ENCODE data around the gene EXOC6B.
"Not testable (repeated sequence)": the region's sequence is repeated elsewhere in the genome, so short reads cannot be mapped to it uniquely, and the experiment has no call there.

EXOC6B gene

GRCh38 chr2:72544554-72544953, 281.3 kb downstream of the EXOC6B start:
- no peak for DNase-seq (ENCODE audit: low spot score)

DNA sequence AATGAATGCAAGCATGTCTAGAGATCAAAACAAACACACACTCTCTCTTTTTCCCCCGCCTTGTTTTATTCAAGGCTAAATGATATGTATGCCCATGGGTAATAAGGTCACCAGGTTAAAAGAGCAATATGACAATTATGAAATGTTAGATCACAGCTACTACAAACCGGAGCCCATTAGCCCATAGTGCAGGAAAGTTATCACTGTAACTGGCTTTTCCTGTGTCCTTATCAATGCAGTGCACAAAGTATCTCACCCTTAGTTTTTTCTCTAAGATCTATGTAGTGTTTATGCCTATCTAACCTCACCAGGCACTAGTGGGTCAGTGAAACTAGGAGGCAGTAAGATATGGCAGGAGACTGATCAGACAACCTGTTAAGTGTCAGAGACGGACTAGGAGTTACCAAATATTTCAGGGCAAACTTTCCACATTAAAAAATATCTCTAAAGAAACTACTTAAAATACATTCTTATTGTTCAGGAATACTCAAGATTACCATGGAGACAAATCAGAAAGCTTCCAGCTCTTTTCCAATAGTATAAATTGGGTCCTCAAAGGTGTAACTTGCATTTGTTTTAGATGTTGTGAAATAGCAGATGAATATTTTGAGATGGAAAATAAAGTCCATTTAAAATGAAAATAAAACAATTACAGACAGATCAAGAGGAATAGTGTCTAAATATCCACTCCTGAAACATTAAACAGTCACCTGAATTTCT, 282.2 kb downstream of the EXOC6B start:
- DNase-seq (ENCODE audit: low spot score), result no peak

DNA sequence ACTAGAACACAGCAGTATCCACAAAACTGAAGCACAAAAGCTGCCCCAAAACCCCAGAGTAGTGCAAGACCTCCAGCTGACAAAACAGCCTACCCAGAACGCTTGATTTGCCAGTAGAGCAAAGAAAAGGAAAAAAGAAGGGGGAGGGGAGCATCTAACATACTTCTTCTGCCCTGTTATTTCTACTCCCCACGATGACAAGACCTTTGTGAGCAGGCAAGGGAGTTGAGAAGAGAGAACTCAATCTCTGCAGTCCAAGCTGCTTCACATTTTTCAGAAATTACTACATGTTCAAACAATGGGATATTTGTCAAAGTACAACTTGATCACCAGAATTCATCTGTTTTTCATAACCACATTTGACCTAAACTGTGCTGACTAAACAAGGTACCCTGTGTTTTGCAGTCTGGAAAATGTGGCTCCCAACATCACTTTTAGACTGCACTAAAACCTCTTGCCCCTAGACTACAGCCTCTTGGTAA, 286.7 kb downstream of the EXOC6B start:
- no peak for DNase-seq (ENCODE audit: low spot score)

- DNase-seq (ENCODE audit: low spot score), result no peak
Measured at GRCh38 chr2:72538486-72538885, 287.3 kb downstream of the EXOC6B start.

DNA sequence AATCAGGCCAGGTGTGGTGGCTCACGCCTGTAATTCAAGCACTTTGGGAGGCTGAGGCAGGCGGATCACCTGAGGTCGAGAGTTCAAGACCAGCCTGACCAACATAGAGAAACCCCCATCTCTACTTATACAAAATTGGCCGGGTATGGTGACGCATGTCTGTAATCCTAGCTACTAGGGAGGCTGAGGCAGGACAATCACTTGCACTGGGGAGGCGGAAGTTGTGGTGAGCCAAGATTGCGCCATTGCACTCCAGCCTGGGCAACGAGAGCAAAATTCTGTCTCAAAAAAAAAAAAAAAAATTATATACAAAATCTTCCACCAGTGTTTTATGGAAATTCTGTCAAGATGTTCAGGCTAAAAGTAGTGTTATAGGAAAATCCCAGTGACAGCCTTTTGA, 290.2 kb downstream of the EXOC6B start:
- DNase-seq (ENCODE audit: low spot score), result not testable (repeated sequence)

DNA sequence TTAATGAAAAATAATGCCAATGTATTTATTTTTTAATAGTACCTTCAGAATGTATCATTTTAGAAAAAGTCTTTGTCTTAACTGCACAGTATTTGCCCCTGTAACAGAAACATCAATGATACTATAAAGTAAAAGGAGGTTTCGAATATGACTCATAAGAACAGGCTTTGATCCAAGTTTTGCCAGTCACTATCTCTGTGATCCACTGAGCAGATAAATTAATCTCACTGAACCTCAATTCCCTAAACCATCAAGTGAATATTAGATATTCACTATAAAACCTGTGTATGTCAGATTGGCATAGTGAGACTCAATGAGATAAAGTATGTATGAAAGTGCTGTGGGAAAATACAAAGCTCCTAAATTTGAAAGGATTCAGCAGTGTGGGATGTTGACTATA, 292.1 kb downstream of the EXOC6B start:
- DNase-seq (ENCODE audit: low spot score), result no peak

- DNase-seq (ENCODE audit: low spot score), result no peak
Measured at GRCh38 chr2:72527424-72527823, 298.4 kb downstream of the EXOC6B start.

DNA sequence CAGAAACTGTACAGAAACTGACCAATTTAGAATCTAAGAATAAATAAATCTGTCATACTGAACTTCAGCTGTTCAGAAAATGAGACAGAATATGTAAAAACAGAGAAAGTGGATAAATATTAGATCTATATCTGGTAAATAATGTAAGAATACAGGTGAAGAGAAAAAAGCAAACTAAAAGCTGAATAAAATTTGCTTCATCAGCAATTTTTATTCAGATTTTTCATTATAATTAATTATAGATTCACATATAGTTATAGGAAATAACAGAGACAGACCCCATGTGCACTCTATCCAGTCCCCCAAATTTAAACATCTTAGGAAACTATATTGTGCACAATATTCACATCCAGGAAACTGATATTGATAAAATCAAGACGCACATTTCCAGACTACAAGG, 299.2 kb downstream of the EXOC6B start:
- no peak for DNase-seq (ENCODE audit: low spot score)

DNA sequence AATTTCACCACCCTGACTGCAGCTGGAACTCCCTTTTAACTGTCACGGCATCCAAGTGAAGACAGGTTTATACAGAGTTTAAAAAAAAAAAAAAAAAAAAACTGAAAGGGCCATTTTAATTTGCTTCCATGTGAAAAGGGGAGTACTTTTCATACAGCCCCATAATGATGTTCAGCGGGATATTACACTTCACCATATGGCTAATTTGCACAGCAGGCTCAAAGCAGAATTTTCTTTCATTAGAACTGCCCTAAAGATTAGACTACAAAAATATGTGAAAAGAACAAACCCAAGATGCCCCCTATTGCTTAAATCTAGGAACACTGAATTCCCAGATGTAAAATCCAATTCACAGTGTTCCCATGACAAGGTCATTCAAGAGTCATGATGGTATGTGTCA, 301.8 kb downstream of the EXOC6B start:
- no peak for DNase-seq (ENCODE audit: low spot score)

GRCh38 chr2:72515696-72516095, 310.1 kb downstream of the EXOC6B start:
- DNase-seq (ENCODE audit: low spot score), result no peak

DNA sequence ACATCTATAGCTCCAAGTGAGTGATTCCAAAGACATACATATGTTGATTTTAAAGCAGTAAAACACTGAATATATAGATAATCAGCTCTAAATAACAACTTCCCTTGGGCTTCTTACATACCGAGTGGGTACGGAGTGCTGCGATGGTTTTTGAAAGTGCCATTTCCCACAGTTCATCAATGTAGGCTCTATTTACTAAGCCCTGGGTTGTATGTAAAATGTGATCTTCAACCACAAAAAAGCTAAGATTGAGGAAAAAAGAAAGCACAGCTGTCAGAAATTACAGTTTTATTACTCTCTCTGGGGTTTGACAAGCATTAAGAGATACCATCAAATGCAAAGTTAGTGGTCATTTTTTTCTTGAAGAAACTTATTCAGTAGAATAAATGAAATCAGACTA, 312.8 kb downstream of the EXOC6B start:
- no peak for DNase-seq (ENCODE audit: low spot score)

- DNase-seq (ENCODE audit: low spot score), result no peak
Measured at GRCh38 chr2:72512376-72512775, 313.5 kb downstream of the EXOC6B start.

DNA sequence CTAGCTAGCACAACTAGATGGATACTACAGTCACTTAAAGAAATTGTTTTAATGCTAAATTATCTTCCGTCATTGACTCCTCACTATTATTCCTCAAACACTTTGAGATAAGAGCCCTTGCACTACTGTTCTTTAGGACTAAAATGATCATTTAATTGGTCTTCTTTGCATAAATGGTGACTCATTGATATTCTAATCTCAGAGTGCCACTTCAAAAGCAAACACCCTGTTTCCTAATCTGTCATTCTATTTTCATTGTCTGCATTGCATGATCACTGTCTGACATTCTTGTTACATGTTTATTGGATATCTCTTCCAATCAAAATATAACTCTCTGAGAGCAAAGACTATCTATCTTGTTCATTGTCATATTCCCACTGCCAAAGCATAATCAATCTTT, 313.9 kb downstream of the EXOC6B start:
- no peak for DNase-seq (ENCODE audit: low spot score)

GRCh38 chr2:72497763-72498162, 328.1 kb downstream of the EXOC6B start:
- no peak for DNase-seq (ENCODE audit: low spot score)

DNA sequence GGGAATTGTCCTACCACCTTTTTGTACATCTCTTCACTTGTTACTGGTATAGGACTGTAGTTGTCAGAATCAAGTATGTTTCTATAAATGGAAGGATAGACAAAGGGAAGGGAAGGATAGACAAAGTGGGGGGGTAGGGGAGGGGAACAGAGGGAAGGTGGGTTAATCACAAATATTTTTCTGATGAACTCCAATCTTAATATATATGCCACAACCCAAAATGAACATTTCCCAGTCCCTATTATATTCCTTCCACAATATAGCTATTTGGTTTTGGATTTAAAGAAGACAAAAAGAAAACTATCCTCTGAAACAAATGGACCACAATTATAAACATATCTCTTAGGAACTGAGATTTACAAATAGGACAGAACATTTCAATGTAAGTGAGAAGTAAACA, 329.4 kb downstream of the EXOC6B start:
- no peak for DNase-seq (ENCODE audit: low spot score)

DNA sequence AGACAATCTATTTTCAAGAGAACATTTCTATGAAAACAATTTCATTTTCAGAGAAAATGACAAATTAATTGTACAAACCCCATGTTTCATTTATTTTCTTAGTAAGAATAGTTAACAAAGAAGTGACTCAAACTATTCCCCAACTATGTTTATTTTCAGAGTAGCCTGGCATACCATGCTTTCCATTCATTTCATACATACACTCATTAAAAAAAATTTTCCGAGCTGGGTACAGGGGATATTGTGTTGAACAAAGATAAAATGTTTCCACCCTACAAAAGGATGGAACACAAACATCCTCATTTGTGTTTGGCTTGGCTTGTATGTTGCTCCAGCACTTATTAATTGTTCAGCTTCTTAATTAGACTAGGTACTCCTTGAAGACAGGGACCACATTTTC, 331.4 kb downstream of the EXOC6B start:
- DNase-seq (ENCODE audit: low spot score), result no peak

DNA sequence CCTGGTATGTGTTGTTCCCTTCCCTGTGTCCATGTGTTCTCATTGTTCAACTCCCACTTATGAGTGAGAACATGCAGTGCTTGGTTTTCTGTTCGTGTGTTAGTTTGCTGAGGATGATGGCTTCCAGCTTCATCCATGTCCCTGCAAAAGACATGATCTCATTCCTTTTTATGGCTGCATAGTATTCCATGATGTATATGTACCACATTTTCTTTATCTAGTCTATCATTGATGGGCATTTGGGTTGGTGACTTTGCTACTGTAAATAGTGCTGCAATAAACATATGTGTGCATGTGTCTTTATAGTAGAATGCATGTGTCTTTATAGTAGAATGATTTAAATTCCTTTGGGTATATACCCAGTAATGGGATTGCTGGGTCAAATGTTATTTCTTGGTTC, 341.2 kb downstream of the EXOC6B start:
- not testable (repeated sequence) for DNase-seq (ENCODE audit: low spot score)

GRCh38 chr2:72483346-72483745, 342.5 kb downstream of the EXOC6B start:
- no peak for DNase-seq (ENCODE audit: low spot score)

GRCh38 chr2:72475246-72475645, 350.6 kb downstream of the EXOC6B start:
- no peak for DNase-seq (ENCODE audit: low spot score)

- DNase-seq (ENCODE audit: low spot score), result no peak
Measured at GRCh38 chr2:72457801-72458516, 367.9 kb downstream of the EXOC6B start.

DNA sequence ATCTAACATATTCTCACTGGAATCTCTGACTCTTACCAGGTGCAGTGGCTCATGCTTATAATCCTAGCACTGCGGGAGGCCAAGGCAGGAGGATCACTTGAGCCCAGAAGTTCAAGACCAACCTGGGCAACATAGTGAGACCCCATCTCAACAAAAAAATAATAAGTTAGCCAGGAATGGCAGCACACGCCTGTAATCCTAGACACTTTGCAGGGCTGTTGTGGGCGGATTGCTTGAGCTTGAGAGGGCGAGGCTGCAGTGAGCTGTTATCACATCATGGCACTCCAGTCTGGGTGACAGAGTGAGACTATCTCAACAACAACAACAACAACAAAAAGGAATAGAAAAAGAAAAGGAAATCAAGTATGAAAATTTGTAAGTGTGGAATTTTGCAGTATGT, 371.6 kb downstream of the EXOC6B start:
- no peak for DNase-seq (ENCODE audit: low spot score)

- no peak for DNase-seq (ENCODE audit: low spot score)
Measured at GRCh38 chr2:72442270-72442669, 383.6 kb downstream of the EXOC6B start.

DNA sequence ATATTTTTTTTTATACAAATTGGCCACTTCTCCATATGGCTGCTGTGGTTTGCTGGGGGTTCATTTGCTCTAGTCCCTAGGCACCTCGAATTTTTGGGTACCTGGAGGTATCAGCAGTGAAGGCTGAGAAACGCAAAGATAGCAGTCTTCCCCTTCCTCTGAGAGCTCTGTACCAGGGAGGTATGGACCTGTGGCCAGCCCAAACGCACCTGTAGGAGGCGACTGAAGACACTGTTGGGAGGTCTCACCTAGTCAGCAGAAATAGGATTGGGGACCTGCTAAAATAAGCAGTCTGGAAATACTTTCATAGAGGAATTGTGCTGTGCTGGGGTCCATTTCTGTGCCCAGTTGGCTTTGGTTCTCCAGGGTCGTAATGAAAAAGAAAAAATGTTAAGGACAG, 385.9 kb downstream of the EXOC6B start:
- DNase-seq (ENCODE audit: low spot score), result no peak

DNA sequence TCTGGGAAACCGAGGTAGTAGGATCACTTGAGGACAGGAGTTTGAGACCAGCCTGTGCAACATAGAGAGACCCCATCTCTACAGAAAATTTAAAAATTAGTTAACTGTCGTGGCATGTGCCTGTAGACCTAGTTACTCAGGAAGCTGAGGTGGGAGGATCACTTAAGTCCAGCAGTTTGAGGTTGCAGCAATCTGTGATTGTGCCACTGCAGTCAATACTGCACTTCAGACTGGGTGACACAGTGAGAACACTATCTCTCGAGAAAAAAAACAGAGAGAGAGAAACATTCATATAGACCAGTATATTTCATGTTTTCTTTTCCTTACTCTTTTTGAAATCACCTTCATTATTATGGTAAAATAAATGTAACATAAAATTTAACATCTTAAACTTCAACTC, 387.5 kb downstream of the EXOC6B start:
- no peak for DNase-seq (ENCODE audit: low spot score)
